Stimulated activated CD8-positive, alpha-beta memory T cell treated with anti-CD3 and anti-CD28 coated beads, Interleukin-12 subunit alpha, Interleukin-12 subunit beta, amount 100 ng/mL, for 1 hour (primary cell): Measurements from ENCODE around the gene TRAP1.
"Not testable (repeated sequence)": the region's sequence is repeated elsewhere in the genome, so short reads cannot be mapped to it uniquely, and the experiment has no call there.

Experiments used
- DNase-seq: peaks from one replicate; pipeline ENCODE4 v3.0.0-alpha.2; 2020; ENCODE audit warnings: low read depth

TRAP1 gene

DNA sequence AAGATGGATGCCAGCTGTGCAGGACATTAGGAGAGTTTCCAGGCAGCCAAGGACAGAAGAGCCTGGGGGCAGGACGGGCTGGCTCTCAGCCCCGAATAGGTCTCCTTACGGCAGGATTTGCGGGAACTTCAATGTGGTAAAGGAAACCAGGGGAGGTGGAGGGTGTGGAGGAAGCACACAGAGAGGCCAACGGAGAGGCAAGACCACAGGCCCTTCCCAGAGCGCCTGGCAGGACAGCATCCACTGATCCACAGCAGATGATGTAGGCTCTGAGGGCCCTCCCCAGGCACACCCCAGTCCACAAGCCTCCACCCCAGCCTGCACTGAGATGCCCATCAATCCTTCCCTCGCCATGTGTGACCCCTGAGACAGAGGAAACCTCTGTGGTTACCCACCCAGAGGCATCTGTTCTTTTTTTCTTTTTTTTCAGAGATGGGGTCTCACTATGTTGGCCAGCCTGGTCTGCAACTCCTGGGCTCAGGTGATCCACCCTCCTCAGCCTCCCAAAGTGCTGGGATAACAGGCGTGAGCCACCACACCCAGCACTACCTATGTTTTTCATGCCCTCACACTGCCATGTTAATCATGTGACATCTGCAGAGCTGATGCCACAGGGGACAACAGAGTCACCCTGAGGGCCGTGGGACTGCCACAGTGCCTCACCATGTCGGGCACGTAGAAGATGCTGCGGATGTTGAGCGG is 43.5 kb downstream of the TRAP1 start:
- no peak for DNase-seq

DNA sequence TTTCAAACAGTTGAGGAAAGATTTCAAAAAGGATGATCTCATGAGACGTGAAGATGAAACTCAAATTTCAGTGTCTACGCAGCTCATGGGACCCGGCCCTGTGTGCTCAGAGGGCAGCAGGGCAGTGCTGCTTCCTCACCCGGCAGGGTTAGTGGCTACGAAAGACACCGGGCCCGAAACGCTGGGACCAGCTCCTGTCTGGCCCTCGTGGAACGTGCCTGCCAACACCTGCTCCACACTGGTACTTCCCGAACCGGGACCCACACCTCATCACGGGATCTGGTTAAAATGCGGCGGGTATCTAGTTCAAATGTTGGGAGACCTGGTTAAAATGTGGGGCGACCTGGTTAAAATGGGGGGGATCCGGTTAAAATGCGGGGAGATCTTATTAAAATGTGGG is 44.1 kb downstream of the TRAP1 start:
- no peak for DNase-seq

DNA sequence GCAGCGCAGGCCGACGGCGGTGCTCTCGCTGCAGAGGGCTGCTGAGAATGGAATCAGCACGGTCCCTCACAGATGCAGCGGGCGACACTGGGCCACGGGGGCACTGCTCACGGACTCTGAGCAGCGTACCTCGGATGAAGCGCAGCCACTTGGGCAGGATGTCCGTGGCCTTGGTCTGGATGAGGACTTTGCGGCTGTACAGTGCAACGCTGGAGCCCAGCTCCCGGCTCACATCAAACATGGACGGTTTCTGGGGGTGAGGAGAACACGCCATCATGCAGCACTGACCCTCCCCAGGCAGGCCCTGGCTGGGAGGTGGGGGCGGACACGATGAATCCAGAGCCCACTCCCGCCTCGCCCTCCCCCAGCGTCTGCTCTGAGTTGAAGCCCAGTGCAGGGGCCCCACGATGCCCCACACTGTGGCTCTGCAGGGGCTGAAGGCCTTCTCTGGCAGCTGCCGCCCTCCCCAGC is 44.7 kb downstream of the TRAP1 start:
- DNase-seq, result no peak

DNA sequence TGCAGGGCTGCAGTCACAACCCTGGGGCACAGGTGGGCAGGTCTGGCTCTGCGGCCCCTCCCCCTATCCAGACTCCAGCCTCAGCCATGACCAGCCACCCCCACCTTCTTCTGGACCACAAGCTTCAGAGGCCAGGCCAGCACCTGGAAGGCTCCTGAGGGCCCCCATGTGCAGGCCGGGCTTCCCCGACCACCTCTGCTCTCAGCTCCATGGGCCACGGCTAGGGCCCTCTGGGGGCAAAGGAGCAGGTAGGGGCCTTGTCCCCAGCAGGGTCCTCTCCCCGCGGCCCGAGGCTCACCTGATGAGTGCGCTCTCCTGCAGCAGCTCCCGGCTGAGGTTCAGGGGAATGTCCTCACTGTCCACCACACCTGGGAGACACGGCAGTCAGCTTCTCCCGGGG is 45.9 kb downstream of the TRAP1 start:
- DNase-seq, result no peak

DNA sequence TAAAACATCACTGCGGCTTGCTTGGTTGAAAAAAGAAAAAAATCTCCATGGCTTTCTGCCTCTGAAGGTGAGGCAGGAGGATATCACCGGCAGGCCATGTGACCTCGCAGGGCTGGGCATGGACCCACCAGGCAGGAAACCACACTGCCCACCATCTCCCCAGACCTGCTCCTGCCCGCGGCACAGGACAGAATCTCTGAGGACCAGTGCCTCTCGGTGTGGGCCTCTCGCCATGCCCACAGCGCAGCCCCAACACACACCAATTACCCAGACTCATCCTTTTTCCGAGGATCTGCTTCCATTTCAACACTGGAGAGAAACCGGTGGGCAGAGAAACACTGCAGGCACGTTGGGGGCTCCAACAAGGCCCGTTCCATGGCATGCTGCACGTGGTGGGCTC is 46.6 kb downstream of the TRAP1 start:
- DNase-seq, result no peak

DNA sequence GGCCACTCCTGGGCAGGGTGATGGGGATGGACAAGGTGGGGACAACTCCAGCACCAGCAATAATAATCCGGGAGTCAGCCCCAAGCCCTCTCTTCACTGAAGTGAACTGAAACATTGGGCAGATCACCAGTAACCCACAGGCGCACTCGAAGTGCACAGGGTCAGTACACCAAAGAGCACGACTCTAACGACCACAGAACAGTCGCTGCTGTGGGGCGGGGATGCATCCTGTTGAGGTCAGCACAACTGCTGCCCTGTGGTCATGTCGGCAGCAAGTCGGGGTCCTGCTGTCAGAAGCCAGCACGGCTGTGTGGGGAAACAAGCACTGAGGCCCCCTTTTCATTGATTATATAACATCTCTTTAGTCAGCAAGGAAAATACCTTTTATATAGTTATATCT is 48.2 kb downstream of the TRAP1 start:
- no peak for DNase-seq

DNA sequence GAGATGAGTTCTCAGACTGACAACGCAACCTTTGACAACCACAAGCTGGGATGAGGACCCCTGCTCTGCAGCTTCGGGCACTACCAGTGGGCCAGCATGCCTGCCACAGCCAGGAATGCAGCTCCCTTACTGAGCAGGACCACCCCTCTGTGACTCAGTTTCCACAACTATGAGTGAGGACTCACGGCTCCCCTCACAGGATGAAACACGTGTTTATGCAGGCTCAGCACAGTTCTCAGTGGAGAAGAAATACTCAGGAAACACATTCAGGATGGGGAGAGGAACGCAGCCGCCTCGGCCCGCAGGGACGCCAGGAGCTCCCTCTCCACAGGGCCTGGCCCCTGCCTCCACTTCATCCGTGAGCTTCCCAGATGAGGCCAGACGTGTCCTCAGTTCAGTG is 48.7 kb downstream of the TRAP1 start:
- DNase-seq, result no peak

DNA sequence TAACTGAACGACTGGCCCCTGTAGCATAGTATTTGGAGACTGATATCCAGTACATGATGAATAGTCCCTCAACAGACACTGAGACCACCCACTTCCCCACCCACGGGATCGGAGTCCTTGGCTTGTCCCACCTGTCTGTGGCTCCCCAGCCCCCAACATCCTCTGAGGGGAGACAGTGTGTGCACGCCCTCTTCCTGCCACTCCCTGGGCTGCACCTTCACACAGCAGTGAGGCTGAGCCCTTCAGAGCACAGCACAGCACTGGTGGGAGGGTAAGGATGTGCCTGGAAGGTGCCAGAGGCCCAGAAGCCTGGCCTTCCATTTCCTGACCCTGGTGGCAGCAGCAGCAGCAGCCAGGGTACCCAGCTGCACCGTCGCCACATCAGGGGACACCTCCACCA is 51.8 kb downstream of the TRAP1 start:
- peak; percentile 24 for DNase-seq

DNA sequence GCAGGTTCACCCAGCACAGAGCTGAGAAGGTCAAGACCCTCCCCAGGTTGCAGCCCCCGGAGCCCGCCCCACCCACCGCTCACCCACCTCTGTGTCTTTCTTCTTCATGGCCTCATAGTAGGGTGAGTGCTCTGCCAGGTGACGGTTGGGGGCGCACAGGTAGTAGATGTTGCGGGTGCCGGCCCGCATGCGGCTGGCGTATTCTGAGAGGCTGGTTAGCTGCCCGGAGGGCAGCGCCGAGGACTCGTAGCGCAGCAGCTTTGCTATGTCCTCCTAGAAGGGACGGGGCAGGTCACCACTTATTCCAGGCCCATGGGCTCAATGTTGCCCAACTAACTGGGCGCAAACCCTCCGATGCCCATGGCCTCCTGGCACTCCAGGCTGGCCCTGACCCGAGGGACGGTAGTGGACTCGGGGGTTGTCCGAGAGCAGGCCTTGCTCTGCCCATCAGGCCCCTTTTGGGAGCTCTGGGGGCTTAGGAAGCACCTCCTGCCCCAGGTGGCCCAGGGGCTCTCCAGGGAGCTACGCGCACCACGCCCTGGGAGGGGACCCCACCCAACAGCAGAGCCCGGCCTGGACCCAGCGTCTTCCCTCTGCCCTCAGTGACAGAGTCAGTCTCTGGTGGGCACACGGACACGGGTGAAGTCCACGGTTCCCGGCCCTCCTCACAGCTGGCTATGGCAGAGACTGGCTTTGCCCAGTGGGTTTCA is 53.0 kb downstream of the TRAP1 start:
- DNase-seq, result no peak

DNA sequence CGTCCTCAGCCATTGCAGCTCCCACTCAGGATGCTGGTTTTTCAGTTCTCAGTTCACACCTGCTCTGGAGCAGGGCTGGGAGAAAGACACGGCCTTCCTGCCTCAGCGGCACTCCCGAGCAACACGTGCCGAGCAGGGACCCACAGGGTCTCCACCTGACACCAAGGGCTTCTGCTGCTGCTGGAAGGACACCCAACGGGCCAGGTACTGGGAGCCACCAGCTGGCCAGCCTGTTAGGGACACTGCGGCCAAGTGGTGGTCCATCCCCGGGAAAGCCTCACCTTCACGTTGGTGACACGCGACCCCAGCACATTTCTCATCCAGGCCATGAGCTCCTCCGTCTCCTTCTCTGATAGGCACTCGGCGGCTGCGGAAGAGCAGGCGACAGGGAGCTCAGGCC is 54.7 kb downstream of the TRAP1 start:
- no peak for DNase-seq

DNA sequence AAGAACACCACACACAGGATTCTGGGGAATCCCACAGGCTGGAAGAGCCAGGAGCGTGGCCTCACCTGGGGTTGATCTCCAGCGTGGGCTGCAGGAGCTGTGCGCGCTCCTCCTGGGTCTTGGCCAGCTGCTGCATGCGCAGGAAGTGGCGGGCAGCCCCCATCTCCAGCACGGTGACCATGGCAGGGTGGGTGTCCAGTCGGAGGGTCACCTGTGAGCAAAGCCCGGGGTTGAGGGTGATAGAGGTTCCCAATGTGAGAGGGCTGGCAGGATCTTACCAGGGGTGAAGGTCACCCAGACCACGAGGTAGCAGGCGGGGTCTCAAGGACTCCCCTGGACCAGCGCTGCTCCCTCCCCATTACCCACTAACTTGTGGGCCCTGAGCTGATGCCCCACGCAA is 55.4 kb downstream of the TRAP1 start:
- no peak for DNase-seq

DNA sequence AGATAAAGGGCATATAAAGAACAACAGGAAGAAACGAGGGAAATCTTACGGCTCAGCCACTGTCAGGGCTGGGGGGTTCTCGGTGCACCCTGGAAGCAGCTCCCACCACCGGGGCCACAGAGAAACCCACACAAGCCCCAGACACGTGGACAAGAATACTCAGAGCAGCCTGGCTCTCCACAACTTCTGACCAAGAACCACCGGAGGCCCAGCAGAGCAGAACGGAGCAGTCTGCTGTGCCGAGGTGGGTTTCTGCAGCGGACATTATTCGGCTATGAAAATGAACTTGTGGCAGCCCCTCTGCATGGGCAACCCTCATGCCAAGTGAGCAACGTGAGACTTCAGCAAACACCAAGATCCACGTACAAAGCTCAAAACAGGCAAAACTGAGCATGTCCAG is 56.0 kb downstream of the TRAP1 start:
- DNase-seq, result no peak

DNA sequence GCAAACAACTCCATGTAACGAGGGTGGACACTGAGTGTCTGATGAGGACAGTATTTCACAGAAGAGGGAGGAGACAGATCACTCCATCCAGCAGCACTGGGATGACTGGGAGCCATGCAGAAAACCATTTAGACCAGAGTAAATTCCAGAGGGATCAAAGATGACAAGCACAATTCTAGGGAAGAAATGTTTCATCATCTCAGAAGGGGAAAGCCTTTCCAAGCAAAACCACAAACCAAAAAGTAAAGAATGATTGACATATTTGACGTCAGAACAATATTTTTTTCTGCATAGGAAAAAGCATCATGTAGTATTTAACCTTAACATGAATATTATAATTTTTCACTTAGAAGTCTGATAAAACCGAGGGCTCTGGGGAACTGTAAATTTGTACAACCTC is 58.1 kb downstream of the TRAP1 start:
- DNase-seq, result no peak

DNA sequence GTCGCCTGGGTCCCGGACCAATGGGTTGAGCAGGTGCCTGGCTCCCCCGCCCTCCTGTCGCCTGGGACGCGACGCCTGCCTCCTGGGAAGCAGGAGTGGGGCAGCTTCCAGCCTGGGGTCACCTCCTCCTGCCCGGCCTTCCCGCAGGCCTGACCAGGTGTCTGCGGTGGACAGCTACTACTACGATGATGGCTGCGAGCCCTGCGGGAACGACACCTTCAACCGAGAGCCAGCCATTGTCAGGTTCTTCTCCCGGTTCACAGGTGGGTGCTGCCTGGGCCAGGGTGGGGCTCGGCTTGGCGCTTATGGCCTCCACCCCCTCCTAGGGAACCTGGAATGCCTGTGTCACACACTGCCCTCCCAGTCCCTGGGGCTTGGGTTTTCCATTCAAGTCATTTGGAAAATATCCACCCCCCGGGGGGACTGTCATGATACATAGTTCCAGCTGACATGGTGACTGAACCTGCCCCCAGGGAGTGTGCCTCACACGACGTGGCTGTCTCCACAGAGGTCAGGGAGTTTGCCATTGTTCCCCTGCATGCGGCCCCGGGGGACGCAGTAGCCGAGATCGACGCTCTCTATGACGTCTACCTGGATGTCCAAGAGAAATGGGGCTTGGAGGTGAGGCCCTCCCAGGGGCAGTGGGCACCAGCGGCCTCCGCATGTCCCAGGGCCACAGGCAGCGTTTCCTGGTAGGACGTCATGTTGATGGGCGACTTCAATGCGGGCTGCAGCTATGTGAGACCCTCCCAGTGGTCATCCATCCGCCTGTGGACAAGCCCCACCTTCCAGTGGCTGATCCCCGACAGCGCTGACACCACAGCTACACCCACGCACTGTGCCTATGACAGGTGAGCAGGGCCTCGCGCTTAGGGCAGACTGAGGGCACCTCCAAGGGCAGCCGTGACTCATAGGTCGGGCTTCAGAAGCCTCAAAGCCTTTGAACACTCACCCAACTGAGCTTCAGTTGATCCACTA is 60.5 kb downstream of the TRAP1 start:
- peak; percentile 7 for DNase-seq

DNA sequence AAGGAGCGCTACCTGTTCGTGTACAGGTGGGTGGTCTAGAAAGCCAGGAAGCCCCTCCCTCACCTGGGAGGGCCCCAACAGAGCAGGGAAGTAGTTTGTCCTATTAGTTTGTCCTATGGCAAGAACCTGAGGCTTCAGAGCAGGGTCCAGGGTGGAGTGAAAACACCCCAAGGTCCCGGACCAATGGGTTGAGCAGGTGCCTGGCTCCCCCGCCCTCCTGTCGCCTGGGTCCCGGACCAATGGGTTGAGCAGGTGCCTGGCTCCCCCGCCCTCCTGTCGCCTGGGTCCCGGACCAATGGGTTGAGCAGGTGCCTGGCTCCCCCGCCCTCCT is 61.2 kb downstream of the TRAP1 start:
- DNase-seq, result not testable (repeated sequence)

DNA sequence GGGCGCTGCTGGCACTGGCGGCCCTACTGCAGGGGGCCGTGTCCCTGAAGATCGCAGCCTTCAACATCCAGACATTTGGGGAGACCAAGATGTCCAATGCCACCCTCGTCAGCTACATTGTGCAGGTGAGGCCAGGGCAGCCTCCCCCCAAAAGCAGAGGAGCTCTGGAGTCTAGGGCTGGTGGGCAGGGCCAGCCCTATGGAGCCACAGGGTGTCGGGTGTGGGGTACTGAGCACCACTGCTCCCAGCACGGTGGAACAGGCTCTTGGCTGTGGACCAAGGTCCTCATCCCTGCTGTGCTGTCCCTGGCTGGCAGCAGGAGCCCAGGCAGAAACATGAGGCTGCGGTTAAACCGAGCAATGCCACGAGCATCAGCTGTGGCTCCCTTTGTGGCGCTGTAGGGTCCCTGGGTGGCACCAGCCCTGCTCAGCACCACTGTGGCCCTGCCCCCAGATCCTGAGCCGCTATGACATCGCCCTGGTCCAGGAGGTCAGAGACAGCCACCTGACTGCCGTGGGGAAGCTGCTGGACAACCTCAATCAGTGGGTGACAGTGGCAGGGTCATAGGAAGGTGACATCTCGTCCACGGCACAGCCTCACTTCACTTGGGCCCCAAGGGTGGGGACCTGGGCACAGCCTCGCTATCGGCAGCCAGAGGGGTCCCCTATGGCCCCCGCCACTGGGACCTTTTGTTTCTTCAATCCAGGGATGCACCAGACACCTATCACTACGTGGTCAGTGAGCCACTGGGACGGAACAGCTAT is 61.7 kb downstream of the TRAP1 start:
- no peak for DNase-seq

DNA sequence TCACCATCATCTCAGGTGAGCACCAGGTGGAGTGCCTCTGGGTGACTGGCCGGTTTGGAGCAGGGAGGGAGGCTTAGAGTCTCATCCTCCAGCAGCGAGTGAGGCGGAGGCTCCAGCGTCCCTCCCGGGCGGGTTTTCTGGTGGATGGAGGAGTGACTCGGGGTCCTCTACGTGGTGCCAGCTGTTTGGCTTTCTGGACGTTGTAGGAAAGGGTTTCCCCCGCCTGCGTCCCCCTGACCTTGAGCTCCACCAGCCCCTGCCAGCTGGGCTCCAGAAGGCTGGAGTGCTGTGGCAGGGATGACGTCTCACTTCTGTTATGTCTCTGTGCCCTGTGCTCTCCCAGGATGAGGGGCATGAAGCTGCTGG is 62.3 kb downstream of the TRAP1 start:
- DNase-seq, result no peak

DNA sequence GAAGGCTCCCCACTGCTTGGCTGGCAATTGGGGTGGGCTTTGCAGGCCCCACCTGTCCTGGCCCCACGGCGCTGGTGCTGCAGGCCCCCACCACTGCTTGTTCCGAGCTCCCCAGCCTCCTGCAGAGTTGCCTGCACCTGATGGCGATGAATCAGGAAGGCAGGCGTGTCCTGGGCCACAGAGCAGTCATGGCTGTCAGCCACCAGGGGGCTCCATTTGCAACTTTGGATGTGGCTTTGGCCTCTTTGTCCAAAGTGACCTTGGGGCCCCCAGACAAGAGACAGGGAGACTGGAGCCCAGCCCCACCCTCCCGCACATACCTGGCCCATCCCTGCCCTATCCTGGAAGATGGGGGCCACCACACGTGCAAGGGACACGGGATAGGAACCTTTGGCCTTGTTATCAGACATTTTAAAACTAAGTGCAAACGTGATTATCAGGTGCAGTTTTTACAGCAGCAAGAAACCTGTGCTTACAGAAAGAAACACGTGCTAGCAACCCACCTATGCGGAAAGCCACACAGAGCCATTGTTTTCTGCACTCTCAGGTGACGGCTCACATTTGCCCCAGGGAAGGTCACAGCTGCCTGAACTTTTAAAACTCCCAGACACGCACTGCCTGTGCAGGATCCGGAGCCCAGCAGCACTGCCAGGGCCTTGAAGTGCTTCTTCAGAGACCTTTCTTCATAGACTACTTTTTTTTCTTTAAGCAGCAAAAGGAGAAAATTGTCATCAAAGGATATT is 62.9 kb downstream of the TRAP1 start, which contains the start of gene DNASE1:
TSS of gene DNASE1 (plus strand) at position 443 of the 743 bp plus-strand sequence. CDS start 683 bp downstream, outside the sequence.
- DNase-seq, result peak; percentile 22

DNA sequence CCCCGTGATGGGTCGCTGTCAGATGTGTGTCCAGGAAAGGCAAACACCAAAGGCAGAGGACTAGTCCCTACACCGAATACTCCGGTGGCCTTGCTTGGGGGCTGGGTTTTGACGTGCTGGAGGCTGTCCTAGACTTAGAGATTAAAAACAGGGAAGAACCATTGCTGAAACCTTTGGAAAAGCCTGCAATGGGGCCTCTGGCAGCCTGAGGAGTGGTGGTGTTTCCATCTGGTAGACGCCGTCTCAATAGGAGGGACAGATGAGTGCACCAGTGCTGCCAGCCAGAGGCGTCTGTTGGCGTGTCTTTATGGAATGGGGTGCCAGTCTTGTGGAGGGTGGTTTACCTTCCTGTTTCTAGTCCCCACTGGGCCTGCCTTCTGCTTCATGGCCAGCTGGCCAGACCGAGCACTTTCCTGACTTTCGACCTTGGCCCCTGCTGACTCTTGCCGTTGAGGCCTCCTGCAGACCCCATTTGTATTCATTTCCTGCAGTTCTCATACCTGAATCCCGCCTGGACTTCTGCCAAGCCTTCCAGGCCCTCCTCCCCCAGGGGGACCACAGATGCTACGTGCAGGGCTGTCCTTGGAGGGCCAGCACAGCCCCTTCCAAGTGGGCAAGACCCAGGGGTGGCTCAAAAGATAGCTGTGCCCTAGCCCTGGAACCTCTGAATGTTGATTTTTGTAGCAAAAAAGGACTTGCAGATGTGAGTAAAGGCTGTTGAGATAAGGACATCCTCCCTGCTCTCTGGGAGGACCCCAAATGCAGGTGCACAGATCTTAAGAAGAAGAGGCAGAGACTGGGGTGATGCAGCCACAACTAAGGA is 64.7 kb downstream of the TRAP1 start:
- no peak for DNase-seq
